Fibroblast of skin of back (primary cell): ENCODE results near the gene NMUR2.
A peak's percentile ranks its signal among the peaks of the same experiment; 100 is the strongest.

ENCODE experiments used
- DNase-seq: peaks from one replicate; pipeline ENCODE4 v3.0.0-alpha.2; 2013

Gene NMUR2

DNA sequence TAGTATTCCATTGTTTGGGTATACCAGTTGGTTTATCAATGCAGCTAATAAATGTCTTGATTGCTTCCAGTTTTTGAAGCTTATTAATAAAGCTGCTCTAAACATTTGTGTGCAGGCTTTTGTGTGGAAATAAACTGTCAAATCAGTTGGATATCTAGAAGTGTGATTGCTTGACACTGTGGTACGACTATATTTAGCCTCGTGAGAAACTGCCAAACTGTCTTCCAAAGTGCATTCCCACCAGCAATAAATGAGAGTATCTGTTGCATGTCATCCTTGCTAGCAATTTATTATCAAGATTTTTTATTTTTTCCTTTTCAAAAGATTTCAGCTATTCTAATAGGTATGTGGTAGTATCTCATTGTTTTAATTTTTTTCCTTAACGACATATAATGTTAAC, 37.5 kb downstream of the NMUR2 start:
- DNase-seq: no peak

DNA sequence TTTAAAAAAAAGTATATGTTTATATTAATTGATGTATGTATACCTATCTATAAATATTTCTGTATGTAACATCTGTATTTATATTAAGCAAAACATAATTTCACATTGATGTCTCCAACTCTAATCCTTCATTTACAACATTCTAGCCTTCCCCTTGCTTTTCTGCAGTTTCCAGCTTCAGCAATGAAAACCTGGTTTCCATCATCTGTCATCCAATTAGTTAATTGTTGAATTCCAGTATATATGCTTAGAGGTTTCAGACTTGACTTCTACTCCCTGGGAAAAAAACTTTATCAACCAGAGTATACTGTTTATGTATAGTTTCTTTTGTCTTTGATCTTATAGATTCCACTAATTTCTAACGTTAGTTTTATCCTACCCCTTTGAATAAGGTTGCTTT, 38.4 kb downstream of the NMUR2 start:
- DNase-seq: no peak

DNA sequence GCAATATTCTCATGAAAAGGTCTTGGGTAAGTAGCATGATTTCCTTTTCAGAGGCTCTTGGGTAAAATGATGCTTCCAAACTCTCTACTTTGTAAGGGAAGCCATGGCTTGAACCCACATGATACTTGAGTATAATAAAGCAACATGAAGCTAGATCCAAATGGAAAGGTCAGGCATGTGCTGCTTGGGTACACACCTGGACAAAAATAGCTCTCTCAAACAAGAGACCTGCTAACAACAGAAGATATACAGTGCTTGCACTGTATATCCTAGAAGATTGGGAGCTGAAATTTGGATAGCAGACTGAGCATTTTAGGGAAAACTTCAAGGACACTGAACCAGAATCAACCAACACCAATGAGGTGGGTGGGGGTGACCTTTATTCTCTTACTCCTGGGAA, 40.2 kb downstream of the NMUR2 start:
- DNase-seq: no peak

DNA sequence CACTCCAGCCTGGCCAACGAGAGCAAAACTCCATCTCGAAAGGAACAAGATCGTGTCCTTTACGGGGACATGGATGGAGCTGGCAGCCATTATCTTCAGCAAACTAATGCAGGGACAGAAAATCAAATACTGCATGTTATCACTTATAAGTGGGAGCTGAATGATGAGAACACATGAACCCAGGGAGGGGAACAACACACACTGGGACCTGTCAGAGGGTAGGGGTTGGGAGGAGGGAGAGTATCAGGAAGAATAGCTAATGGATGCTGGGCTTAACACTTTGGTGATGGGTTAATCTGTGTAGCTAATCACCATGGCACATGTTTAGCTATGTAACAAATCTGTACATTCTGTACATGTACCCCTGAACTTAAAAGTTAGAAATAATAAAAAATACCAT, 40.9 kb downstream of the NMUR2 start:
- DNase-seq: no peak

DNA sequence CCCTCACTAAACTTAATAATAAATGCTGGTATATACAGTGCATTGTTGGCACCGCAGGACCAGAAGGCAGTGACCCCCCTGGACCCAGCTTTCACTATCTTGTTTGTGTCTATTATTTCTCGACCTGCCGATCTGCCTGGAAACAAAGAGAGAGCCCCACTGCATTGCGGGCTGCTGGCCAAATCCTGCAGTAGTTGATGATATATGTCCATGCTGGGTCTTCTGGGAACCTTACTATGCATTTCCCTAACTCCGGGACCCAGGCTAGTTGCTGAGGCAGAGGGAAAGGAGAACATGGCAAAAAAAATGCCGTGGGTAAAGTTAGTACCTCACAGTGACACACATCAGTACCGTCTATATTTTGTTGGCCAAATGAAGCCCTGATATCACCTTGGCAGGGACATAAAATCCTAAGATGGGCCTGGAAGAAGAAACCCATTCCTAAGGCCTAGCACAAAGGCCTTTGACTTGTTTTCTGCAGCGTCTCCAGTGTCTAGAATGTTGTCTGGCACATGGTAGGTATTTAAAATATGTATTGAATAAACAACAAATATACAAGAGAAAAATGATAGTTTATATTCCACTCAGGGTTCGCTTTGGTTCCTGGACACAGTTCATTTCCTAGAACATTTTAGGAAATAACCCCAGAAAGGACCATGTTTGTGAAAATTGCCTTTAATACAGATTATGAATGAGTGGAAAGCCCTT, 46.1 kb downstream of the NMUR2 start:
- DNase-seq: no peak

DNA sequence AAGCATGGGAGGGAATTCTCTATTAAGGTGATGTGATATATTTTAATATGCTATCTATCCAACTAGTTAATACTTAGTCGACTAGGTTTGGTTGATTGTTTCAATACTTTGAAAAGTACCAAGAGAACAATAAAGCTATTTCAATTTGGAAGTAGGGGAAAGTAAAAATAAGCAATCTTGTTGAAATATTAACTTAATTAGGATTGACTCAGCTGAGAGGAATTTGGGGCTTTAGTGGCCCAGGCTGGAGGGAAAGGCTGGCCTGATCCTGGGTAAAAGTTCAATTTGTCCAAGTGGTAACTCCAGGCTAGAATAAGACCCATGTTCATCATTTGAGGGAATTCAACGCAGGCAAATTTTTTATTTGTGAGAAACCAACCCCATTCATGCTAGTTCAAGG, 48.6 kb downstream of the NMUR2 start:
- DNase-seq: no peak

DNA sequence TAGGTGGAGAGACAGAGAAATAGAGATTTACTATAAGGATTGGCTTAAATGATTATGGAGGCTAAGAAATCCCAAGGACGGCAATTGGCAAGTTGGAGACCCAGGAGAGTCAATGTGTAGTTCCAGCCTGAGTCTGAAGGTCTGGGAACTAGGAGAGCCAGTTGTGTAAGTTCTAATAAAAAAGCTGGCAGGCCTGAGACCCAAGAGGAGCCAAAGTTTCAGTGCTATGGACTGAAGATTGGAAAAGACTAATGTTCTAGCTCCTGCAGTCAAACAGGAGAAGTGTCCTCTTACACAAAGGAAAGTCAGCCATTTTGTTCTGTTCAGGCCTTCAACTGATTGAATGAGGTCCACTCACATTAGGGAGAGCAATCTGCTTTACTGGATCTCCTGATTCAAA, 50.0 kb downstream of the NMUR2 start:
- DNase-seq: no peak

DNA sequence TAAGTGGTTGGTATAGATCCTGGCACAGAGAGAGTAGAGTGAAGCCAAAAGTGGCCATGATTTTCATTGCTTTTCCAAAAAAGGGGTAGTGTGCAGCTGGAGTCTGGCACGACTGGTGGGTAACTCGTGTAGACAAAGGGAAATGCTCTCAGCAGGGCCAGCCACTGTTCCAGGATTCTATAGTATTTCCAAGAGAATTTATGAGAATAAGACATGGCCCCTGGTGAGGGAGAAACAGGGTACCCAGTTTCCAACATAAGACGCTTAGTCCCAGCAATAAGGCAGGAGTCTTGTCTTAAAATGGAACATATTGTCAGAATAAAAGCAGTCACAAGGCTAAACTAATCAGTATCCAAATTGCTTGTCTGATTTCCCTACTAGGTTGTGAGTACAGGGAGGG, 52.1 kb downstream of the NMUR2 start:
- no peak for DNase-seq

DNA sequence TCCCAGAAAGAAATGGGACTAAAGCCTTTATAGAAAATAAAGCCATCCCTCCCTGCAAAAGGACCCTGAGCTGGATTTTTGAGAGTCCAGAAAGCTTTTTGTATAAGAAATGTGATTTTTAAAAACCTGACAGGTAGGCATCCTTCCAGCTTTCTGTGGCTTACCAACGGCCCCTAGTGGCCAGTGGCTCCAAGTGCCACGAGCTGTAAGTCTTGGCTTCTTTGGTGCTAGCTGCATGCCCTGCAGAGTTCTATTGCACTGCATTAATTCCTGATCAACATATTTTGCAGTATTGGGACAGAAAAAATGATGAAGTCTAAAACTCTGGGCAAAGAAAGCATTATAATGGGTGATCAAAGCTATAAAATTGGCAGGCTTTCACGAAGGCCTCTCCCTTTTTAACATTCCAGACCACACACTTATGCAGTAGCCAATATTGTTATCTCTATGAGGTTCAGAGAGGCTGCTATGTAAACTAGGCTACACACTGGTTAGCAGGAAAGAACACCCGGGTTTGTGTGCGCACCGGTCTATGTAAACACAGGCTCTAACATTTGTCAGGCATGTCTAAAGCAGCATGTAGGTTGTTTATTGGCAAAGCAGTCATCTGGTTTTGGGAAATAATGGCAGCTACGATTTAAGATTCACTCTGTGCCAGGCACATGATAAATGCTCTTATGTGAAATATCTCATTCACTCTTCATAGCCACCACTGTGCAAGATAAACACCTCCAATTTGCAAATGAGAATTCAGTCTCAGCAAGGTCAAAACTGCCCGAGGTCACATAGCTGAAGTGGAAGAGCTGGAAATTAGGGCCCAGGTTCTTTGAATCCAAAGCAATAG, 55.2 kb downstream of the NMUR2 start:
- DNase-seq: peak; percentile 16
